Endothelial cell (in vitro differentiated cells): Measurements from ENCODE around the gene ITPKC. TPM values are rescaled to one million over a fixed set of nuclear protein-coding genes. Genes with fewer than 3 reads are reported as not detected.

ENCODE experiments used
- DNase-seq: peaks from one replicate; pipeline ENCODE4 v3.0.0; 2021; ENCODE audit warnings: low spot score
- H3K27ac Mint-ChIP-seq: one replicate; pipeline ENCODE4 v1.8.0; 2021; ENCODE audit warnings: mixed read lengths, inconsistent platforms; ENCODE audit not compliant: unreplicated experiment
- H3K27me3 Mint-ChIP-seq: one replicate; pipeline ENCODE4 v1.8.0; 2021; ENCODE audit warnings: mild to moderate bottlenecking, moderate library complexity, mixed read lengths, inconsistent platforms; ENCODE audit not compliant: unreplicated experiment
- H3K36me3 Mint-ChIP-seq: one replicate; pipeline ENCODE4 v1.8.0; 2021; ENCODE audit warnings: mild to moderate bottlenecking, low read depth, mixed read lengths, inconsistent platforms; ENCODE audit not compliant: unreplicated experiment
- H3K4me1 Mint-ChIP-seq: one replicate; pipeline ENCODE4 v1.8.0; 2021; ENCODE audit warnings: mild to moderate bottlenecking, mixed read lengths, inconsistent platforms; ENCODE audit not compliant: unreplicated experiment
- H3K4me3 Mint-ChIP-seq: one replicate; pipeline ENCODE4 v1.8.0; 2021; ENCODE audit warnings: mild to moderate bottlenecking, mixed read lengths, inconsistent platforms; ENCODE audit not compliant: unreplicated experiment
- H3K9me3 Mint-ChIP-seq: one replicate; pipeline ENCODE4 v1.8.0; 2021; ENCODE audit warnings: mixed read lengths, inconsistent platforms; ENCODE audit not compliant: unreplicated experiment
- total RNA-seq: library from RNA; stranded (reverse); fragmentation: NEBNext Ultra II Directional; extraction: Animal tissue kit (Norgen Biotek cat#: 25700); gene quantifications from one replicate; pipeline ENCODE4 v1.2.1, GENCODE V29; 2021; ENCODE audit not compliant: unreplicated experiment
- TF ChIP-seq, protein P1 (sequence below): fragments of 200-600 bp; sonication (generic); IDR thresholded peaks from one replicate; pipeline ENCODE4 v1.5.0; 2021; ENCODE audit warnings: antibody characterized with exemption; ENCODE audit not compliant: unreplicated experiment

The ITPKC gene
- total RNA-seq, 1 donor from 2014 or later = 12.1 TPM

DNA sequence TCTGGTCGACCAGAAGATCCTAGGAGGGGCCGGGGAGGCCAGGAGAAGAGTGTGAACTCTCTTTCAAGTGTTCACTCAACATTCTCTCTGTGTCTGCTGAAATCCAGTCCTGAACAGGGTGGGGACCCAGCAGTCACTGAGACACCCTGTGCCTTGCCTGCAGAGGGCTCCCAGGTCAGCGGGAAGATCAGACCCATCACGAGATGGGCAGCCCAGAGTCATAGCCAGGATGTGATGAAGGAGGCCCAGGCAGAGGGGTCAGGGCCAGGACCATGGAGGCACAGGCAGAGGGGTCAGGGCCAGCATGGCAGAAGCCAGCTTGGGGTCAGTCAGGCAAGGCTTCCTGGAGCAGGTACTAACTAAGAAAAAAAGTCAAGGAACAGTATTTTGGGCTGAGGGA, 35.9 kb upstream of the ITPKC start:
- TF ChIP-seq, protein P1, sequence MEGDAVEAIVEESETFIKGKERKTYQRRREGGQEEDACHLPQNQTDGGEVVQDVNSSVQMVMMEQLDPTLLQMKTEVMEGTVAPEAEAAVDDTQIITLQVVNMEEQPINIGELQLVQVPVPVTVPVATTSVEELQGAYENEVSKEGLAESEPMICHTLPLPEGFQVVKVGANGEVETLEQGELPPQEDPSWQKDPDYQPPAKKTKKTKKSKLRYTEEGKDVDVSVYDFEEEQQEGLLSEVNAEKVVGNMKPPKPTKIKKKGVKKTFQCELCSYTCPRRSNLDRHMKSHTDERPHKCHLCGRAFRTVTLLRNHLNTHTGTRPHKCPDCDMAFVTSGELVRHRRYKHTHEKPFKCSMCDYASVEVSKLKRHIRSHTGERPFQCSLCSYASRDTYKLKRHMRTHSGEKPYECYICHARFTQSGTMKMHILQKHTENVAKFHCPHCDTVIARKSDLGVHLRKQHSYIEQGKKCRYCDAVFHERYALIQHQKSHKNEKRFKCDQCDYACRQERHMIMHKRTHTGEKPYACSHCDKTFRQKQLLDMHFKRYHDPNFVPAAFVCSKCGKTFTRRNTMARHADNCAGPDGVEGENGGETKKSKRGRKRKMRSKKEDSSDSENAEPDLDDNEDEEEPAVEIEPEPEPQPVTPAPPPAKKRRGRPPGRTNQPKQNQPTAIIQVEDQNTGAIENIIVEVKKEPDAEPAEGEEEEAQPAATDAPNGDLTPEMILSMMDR = no peak

DNA sequence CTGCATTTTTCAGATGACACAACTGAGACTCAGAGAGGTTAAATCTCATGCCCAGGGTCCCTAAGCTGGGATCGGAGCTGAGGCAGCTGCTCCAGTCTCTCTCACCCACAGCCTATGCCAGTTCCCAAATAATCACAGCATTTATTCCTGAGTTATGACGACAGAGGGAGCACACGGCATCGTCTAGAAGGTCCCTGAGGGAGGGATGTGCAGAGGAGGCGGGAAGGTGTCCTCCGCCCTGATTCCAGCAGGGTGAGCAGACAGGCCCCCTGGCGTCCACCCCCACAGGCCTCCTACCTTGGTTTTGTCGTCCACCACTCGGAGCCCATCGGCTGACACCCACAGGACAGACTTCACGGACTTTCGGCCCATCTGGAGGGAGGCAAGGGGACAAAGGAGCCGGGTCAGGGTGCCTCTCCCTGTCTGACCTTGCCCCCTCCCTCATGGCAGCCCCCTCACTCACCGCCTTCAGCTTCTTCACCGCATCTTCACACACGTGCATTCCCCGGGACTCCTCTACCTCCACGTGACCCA, 34.4 kb upstream of the ITPKC start:
- peaks cover 10% of the 10 kb centered on the region for H3K27me3 Mint-ChIP-seq
- H3K9me3 Mint-ChIP-seq = no peaks in the 10 kb centered on the region
- no peak overlapping the region for H3K27ac Mint-ChIP-seq
- TF ChIP-seq, protein P1 = no peak
- no peak for DNase-seq
- no peak overlapping the region for H3K4me3 Mint-ChIP-seq
- H3K4me1 Mint-ChIP-seq = no peaks in the 10 kb centered on the region
- peaks cover 18% of the 10 kb centered on the region for H3K36me3 Mint-ChIP-seq

More for the DNA sequence above, 35.9 kb upstream of the ITPKC start:
- H3K27ac Mint-ChIP-seq = no peak overlapping the region
- H3K27me3 Mint-ChIP-seq = peaks cover 10% of the 10 kb centered on the region
- no peaks in the 10 kb centered on the region for H3K4me1 Mint-ChIP-seq
- DNase-seq = no peak
- H3K36me3 Mint-ChIP-seq = peaks cover 18% of the 10 kb centered on the region
- H3K4me3 Mint-ChIP-seq = no peak overlapping the region
- no peaks in the 10 kb centered on the region for H3K9me3 Mint-ChIP-seq

DNA sequence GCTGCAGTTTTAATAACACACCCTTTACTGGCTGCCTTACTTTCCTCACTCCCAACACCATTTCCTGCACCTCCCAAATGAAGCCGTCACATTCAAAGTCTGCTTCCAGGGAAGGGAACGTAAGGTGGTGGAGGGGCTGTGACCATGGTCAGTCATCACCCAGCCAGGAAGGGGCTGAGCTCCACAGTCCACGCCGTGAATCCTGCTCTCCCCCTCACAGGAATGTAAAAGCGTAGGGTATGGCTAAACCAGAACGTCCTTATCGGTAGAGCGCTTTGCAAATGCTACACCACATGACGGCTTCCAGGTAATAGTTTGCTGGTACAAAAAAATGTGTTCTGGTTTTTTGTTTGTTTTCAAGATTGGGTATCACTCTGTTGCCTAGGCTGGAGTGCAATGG, 33.5 kb upstream of the ITPKC start:
- DNase-seq = no peak
- TF ChIP-seq, protein P1 = no peak
- Mint-ChIP-seq H3K9me3 (no peaks in the 10 kb centered on the region), H3K4me3 (no peak overlapping the region), H3K4me1 (no peaks in the 10 kb centered on the region), H3K36me3 (peaks cover 18% of the 10 kb centered on the region), H3K27ac (no peak overlapping the region), H3K27me3 (peaks cover 10% of the 10 kb centered on the region)

DNA sequence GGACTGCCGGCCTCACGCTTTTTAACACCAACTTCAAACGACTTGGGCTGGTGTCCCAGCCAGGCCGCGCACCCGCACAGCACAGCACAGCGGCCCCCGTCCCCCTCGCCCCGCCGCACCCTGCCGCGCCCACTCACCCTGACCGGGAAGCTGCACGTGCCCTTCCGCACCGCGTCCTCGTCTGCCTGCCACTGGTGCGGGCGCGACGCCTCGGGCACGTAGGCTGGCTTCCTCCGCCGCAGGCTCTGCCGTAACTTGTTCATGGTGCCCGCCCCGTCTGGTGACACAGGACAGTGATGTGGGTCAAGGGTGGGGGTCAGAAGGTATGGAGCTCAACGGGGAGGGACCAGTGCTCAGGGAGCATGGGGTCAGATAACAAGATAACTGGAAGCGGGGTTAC, 32.6 kb upstream of the ITPKC start:
- Mint-ChIP-seq H3K9me3 (no peaks in the 10 kb centered on the region), H3K4me3 (peak overlapping the region; percentile 76), H3K4me1 (no peaks in the 10 kb centered on the region), H3K36me3 (peaks cover 18% of the 10 kb centered on the region), H3K27ac (no peak overlapping the region), H3K27me3 (peaks cover 10% of the 10 kb centered on the region)
- TF ChIP-seq, protein P1 = no peak
- no peak for DNase-seq

DNA sequence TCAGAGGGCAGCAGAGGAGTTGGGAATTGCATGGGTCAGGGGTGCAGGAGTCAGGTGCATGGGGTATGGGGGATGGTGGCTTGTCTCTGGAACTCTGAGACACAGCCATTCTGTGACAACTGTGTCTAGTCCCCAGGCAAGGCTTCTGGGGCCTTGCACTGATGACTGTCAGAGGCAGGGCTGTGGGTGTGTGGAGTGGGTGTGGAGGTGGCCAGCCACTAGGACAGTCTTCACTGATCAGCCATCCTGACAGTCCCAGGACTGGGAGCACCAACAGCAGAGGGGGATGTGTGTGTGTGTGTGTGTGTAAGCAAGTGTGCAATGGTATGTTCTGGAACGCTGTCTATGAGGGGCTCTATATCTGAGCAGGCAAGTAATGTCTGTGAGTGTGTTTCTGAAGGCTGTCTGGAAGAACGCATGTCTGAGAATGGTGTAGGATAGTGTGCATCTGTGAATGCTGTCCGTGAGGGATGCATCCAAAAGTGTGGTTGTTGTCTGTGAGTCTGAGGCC, 31.8 kb upstream of the ITPKC start:
- TF ChIP-seq, protein P1 = no peak
- no peak for DNase-seq
- peak overlapping the region; percentile 18 for H3K4me3 Mint-ChIP-seq
- H3K4me1 Mint-ChIP-seq = no peaks in the 10 kb centered on the region
- H3K27me3 Mint-ChIP-seq = peaks cover 10% of the 10 kb centered on the region
- H3K9me3 Mint-ChIP-seq = no peaks in the 10 kb centered on the region
- H3K36me3 Mint-ChIP-seq = peaks cover 14% of the 10 kb centered on the region
- peak overlapping the region; percentile 57 for H3K27ac Mint-ChIP-seq
